ENCODE data around the gene CFAP251.

The CFAP251 gene

DNA sequence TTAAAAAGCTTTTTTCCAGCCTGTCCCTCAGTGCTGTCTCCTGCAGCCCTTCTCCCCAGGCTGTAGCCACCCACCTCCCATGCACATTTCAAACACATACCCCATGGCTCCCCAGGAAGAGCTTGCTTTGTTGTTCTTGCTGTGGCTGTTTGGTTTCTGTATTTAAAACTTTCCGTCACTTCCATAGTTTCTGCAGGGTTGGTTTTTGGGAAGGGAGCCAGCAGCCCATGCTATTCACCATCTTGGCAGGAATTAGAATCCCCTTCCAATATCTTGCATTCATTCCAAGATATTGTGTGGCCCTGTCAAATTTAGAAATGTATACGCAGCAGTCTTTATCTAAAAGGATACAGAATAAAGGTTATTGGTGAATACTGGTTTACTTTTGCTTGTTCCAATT is 29.6 kb downstream of the CFAP251 start:
- no peak for ATAC-seq
- no peak for DNase-seq

DNA sequence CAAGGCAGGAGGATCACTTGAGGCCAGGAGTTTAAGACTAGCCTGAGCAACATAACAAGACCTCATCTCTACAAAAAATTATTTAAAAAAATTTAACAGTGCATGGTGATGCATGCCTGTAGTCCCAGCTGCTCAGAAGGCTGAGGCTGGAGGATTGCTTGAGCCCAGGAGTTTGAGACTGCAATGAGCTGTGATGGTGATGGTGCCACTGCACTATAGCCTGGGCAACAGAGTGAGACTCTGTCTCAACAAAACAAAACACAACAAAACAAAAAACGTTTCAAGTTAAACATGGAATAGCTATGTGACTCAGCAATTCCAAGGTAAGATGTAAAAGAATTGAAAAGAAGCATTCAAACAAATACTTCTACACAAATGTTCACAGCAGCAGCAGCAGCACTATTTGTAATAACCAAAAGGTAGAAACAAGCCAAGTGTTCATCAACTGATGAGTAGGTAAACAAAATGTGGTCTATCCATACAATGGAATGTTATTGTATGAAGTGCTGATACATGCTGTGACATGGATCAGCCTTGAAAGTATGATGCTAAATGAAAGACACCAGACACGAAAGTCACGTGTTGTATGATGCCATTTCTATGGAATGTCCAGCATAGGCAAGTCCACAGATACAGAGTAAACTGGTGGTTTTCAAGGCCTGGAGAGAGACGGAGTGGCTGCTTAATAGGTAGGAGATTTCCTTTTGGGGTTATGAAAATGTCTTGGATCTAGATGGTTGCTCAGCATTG is 31.4 kb downstream of the CFAP251 start:
- ATAC-seq, result no peak

DNA sequence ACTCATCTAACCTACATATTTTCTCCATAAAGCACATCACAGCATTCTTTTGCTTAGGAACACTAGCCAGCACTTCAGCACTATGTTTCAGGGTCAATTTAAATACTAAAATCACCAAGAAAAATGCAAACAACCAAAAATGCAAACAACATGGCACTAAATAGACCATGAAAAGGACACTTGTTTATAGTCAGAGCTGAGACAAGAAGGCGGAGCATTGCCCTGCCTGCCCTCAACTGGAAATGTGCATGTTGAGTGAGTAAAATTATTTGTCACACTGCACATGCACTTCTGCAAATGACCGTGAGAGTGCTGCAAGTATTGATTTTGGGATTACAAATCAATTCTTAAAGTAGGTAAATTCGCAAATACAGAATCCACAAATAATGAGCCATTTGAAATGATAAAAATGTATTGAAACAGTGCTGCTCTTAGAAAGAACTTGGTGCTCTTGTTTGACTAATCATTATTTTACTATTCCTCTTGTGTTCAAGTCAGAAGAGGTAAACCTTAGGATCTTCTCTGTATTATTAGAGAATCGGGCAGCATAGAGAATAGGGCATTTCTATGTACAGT is 34.8 kb downstream of the CFAP251 start:
- DNase-seq (no peak), ATAC-seq (no peak)

More for the DNA sequence above, 31.4 kb downstream of the CFAP251 start:
- no peak for DNase-seq

DNA sequence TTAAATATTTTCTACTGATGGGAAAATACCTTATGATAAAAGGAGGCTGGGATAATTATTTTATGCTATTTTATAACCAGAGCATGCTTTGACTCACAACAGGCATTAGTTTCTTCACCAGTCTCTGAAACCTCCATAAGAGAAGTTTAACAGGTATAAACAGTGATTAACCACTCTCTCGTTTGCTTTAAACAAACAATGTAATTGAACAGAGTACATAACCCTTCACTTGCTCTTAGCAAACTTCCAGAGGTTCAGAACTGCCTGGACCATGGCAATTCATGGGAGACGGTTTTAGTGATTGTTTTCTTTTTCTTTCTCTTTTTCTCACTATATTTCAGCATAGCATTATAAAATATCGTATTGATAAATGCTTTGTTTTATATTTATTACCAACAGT is 35.3 kb downstream of the CFAP251 start:
- DNase-seq, result no peak
- ATAC-seq, result no peak

DNA sequence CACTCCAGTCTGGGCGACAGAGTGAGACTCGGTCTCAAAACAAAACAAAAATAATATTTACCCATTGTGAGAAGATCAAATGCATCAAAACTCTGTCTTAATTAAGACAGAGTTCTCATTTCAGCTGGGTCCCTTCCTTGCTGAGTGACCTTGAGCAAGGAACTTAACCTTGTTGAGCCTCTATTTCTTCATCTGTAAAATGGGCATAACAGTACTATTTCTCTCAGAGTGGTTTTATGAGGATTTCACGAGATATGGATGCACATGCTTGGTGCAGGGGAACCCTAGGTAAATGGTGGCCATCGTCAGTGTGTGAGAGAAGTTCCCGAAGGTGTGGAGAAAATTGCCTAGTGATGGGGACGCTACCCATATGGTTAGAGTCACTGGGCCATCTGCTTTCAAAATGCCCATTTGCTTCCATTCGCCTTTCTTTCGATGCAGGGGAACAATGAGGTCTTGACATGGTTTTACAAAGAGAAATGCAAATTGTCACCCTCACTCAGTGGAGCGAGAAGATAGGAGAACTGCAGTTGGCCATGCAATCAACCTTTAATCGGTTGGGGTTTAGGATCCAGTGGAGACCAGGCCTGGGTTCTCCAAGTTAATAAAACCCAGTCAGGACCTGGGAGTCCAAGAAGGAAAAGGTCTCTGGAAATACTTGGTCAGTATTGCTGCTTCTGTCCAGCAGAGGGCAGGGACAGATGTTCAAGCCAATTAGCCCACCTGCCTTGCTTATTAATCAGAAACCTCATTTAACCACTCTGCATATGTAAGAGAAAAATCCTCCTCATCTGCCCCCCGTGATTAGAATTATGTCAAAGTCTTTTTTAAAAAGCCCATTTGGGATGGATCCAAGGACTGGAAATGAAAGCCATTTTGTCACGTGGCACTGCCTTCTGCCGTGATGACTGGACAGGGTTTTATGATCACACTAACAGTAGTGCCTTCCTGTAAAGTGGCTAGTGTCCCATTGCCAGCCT is 37.2 kb downstream of the CFAP251 start:
- DNase-seq, result no peak
- ATAC-seq, result no peak

DNA sequence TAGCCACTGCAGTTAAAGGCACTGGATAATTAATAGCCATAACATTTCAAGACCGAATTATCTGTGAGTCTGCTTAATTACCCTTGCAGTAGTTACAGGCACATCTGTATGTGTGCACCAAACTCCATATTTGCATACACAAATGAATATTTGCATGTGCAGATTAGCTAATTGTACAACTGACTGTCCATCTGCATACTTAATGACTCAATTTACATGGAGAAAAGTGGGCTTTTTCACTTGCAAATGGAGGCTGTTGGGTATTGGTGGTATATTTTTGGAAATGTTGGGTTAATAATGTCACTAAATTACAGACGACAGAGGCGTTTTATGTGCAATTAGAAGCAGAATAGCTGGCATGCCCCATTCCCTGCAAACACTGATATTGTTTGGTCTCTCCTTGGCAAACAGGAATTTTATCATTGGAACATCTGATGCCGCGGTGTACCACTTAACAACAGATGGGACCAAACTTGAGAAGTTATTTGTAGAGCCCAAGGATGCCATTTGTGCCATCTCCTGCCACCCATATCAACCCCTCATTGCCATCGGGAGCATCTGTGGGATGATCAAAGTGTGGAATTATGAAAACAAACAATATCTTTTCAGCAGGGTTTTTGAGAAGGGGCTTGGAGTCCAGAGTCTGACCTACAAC is 39.6 kb downstream of the CFAP251 start:
- ATAC-seq, result no peak
- DNase-seq, result no peak

DNA sequence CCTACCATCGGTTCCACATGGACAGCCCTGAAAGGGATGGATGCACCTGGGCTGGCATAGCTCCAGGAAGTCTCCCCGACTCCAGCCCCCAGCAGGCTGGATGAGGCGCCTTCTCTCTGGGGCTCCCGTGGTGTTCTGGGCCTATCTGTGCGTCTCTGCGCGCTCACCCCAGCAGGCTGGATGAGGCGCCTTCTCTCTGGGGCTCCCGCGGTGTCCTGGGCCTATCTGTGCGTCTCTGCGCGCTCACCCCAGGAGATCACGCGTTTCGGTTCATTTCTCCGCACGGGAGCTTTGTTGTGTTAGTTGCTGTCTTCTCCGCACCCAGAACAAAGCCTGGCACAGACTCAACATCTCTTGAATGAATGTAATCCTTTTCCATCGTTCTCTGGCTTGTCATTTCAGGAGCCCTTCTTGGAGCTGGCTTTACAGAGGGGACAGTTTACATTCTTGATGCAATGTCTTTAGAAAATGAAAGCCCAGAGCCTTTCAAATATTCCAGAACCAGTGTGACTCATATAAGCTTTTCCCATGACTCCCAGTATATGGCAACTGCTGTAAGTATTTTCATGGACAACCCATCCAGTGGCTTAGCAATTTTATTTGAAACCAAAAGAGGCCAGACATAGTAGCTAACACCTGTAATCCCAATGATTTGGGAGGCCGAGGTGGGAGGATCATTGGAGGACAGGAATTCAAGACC is 40.3 kb downstream of the CFAP251 start:
- no peak for ATAC-seq
- DNase-seq, result no peak

DNA sequence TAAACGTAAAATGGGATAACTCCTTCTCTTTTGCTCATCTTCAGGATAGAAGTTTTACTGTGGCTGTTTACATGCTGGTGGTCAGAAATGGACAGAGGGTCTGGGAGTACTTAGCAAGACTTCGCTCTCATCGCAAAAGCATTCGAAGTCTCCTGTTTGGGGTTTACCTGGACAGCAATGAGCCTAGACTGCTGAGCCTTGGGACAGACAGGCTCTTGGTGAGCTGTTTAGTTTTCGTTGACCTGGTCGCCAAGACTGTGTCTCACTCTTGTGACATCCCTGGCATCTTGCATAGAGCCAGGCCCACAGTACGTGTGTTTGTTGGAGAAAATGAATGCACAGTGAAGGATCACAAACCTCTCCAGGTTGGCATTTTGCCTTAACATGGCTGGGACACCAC is 42.1 kb downstream of the CFAP251 start:
- no peak for ATAC-seq
- DNase-seq, result no peak

DNA sequence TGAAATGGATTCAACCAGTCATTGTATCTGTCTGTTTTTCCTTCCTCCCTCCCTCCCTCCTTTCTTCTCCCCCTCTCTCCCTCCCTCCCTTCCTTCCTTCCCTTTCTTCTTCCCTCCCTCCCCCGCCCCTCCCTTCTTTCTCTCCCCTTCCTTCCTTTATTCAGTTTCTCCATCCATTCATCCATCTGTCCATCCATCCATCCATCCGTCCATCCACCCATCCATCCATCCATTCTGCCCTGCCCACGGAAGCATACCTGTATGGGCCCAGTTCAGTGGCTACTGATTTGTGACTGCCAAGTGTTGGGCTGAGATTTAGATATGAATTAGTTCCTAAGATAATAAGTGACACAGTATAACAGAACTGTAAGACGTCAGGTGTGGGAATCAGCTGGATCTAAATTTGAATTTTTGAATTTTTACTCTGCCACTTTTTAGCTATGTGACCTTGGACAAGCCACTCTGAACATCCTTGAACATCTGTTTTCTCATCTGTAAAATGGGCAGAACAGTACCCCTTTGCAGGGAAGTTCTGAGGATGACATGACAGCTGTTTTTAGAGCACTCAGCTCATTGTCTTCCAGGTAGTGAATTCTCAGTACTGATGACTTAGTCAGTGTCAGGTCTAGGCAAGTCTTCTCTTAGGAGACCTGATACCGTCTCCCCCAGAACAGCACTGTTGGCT is 42.9 kb downstream of the CFAP251 start:
- DNase-seq (no peak), ATAC-seq (no peak)

DNA sequence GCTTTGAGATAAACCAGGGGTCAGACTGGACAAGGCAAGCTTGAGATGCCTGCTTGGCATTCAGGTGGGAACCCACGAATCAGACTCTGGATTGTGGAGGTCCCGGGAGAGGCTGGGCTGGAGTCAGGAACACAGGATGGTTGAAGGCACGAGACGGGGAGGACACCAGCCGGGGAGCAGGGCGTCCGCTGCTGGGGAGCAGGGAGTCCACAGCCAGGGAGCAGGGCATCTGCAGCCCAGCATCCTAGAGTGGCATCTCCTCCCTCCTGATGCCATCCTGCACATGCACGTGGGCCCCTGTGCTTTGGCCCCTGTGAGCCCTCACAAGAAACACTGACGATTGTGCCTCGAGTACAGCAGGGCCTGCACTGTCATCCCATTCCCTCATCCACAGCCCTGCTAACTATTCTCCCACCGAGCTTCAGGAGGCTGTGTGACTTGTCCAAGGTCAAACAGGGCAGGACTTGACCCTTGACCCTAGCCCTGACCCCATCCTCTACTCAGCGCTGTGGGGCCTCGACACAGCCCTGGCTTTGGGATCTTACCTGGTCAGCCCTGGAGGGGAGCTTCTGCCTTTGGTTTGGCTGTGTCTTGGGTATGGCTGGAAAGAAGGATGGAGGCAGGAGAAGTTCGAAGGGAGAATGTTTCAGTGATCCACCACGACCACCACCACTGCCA is 45.1 kb downstream of the CFAP251 start:
- DNase-seq (no peak), ATAC-seq (no peak)

DNA sequence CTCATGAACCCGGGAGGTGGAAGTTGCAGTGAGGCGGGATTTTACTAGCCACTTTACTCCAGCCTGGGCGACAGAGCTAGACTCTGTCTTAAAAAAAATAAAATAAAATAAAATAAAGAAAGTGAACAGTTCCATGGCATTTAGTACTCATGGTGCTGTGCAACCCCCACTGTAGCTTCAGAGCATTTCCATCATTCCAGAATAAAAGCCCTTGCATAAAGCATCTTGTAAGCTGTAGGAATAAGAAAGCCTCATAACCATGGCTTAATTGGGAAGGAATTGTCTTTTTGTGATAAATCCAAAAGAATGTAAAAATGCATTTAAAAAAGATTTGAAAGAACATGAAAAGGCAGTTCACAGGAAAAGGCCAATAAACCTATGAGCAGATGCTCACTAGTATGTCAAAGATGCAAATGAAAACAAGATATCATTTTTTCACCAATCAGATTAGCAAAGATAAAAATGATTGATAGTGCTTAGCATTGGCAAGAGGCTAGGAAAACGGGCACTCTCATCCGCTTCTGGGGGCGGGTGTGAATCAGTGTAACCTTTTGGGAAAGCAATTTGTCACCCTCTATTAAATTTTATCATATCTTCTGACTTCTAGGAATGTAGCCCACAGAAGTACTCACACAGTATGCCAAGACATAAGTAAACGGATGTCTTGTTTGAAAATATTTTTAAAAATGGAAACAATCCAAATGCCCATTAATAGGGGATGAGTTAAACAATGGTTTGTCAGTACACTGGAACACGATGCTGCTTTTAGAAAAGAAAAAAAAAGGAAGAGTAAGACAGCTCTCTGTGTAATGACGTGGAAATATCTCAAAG is 46.6 kb downstream of the CFAP251 start:
- DNase-seq (no peak), ATAC-seq (no peak)

DNA sequence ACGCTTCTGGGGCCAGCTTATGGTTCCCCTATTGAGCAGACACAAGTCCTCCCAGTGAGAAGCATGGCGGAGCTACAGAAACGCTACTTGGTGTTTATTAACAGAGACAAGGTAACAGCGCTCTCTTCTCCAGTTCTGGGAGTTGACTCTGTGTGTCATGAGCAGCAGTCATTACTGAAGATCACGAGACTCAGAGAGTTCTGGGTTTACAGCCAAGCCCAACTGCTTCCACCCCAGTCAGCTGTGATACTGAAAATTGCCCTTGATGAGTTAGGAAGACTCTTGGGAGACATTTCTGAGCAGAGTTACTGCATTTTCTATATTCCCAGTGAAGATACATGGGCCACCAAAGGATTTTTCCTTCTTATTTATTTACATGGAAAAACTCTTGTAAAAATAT is 48.6 kb downstream of the CFAP251 start:
- ATAC-seq, result no peak
- DNase-seq, result no peak

DNA sequence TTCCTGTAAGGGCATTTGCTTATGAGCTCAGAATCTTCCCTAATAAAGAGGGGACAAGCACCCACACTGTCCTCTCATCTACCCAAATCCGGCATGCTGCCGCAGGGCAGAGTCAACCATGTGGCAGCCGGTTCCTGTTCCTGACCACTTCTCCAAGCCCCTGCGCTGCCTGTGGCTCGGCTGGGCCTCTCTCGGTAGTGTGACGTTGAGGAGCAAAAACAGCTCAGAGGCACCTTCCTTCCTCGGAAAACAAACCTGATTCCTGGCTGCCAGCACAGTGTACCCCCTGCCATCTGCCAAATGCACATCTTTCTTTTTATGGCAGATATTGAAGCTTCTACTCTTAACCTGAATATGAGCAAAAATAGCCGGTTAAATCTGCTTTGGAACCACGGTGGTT is 50.5 kb downstream of the CFAP251 start:
- DNase-seq, result no peak
- ATAC-seq, result no peak

DNA sequence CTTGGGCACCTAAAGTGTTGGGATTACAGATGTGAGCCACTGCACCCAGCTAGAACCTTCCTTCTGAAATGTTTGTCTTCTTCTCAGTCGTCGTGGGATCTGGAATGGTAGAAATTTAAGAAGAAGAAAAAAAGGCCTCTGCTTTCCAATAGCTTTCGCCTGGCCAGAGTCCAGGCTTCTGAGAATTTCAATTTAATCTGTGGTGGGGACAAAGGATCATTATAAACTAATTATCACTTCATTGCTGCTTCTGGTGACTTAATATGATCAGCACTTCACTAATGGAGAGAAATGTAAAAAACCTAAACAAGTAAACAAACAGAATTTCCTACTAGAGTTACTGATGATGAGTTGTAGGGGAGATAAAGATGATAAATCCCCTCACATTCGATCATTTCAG is 51.3 kb downstream of the CFAP251 start:
- DNase-seq (no peak), ATAC-seq (no peak)

DNA sequence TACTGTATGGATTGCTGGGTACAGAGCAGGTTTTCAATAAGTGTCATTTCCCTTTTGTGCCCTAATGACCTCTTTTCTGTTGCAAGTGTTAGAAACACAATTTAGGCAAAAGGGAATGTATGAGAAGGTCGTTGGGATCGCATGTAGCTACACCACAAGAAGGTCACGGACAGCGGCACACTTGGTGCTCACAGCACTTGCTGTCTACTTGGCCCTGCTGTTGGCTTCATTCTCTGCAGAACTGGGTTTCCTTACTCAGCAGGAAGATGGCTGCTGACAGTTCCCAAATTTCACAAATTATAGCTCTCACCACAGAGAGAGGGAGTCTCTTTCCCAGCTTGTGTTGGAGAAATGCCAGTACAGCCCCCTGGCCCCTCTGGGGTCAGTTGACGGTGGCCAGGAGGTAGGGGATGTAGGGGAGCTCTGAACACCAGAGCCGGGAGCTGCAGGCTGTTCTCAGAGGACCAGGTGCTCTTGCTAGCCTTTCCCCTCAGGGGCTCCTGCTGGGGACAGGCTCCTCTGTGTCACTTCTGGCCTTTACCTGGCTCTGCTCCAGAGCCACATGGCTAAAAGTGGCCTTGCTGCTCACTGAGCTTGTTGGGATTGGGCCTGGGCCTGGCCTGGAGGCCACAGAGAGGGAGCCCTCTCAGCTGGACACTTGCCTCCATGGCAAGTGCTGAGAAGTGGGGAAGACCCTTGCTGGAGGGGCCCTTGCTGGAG is 52.3 kb downstream of the CFAP251 start:
- no peak for DNase-seq
- no peak for ATAC-seq

DNA sequence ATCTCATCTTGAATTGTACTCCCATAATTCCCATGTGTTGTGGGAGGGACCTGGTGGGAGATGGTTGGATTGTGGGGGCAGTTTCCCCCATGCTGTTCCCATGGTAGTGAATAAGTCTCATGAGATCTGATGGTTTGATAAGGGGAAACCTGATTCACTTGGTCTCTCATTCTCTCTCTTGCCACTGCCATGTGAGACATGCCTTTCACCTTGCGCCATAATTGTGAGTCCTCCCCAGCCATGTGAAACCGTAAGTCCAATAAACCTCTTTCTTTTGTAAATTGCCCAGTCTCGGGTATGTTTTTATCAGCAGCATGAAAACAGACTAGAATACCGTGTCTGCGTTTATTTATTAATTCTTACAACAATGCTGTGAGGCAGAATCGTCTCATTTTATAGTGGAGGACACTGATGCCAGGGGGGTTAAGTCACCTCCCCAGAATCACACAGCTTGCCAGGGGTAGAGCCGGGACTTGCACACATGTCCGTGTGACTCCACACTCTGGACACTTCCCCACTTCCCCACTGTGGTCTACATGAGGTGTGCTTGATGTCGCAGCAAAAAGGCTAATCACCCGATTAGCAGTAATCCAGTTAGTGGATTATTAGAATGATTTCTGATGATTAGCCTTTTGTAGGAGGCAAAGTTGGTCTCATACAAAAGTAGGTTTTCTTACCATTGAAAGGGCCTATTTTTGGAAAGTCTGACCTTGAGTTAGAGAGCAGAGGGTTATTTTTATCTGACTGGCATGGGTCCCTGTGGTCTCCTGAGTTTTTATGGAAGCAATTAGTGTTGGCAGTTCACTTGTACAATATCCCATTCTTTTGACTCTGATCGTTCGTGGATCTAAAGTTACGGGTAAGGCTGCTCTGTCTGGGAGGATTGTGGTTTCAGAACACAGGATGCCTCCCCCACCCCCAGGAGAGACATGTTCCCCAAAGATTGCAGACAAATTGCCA is 55.9 kb downstream of the CFAP251 start:
- no peak for ATAC-seq
- no peak for DNase-seq

DNA sequence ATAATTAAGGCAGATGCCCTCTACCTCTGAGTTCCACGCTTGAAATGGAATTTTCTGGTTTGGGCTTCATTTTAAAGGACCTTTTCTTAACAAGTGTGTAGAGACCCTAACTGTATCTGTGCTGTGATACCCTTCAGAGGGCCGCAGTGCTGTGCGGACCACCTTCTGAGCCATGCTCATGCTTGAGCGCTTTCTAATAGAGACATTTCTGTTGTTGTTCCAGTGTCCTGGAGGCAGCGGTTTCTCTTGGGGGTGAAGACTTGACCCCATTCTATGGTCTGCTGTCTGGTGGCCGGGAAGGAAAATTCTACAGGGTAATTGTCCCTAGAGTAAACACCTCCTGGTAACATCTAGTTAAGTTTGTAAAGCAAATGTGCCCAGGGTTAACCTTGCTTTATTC is 56.6 kb downstream of the CFAP251 start:
- no peak for ATAC-seq
- DNase-seq, result no peak

DNA sequence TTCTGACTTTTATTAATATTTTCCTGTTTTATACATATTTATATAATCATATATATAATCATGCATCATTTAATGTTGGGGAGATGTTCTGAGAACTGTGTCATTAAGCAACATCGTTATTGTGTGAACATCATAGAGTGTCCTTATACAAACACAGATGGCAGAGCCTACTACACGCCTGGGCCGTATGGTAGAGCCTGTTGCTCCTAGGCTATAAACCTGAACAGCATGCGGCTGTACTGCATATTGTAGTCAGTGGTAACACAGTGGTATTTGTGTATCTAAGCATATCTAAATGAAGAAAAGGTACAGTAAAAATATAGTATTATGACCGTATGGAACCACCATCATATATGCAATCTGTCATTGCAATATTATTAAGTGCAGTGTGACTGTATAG is 58.6 kb downstream of the CFAP251 start:
- ATAC-seq, result no peak

More for the DNA sequence above, 58.6 kb downstream of the CFAP251 start:
- no peak for DNase-seq
